ENCODE results near the gene FHAD1.

Gene FHAD1

DNA sequence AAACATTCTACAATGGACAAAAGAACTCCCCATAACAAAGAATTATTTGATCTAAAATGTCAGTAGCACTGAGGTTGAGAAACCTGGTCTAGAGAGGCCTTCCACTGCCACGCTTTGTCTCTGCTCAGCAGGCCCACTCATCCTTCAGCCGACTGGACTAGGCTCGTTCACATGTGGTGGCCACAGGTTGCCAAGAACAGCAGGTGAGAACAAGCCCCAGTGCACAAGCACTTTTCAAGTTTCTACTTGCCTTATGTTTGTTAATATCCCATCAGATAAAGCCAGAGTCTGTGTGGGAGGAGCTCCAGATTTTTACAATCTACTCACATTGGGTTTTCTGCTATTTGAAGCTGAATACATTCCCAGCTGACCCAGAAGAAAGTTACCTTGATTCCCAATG is 153.6 kb downstream of the FHAD1 start:
- no peak for DNase-seq (ENCODE audit: low read depth, low spot score)

- no peak for DNase-seq (ENCODE audit: low read depth, low spot score)
These were observed 154.5 kb downstream of the FHAD1 start for GRCh38 chr1:15401391-15402055.

GRCh38 chr1:15402809-15403450 is 155.9 kb downstream of the FHAD1 start:
- no peak for DNase-seq (ENCODE audit: low read depth, low spot score)

DNA sequence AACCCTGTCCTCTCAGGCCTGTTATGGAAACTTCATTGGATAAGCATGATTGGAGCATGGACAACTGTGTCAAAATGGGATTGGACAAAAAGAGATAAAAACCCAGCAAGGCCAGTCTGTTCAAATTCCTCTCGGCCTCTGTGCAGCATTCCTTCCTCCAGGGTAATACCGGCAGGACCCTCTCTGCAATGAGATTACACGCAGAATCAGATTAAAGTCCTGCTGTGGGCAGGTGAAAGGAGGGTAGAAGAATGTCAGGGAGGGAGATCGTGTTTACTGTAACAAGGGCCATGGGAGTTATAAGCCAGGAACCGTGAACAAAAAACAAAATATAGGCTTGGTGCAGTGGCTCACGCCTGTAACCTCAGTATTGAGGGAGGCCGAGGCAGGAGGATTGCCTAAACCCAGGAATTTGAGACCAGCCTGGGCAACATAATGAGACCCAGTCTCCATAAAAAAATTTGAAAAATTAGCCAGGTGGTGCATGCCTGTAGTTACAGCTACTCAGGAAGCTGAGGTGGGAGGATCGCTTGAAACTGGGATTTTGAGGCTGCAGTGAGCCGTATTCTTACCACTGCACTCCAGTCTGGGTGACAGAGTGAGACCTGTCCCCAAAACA is 157.0 kb downstream of the FHAD1 start:
- DNase-seq (ENCODE audit: low read depth, low spot score): no peak

GRCh38 chr1:15405106-15405850 is 158.3 kb downstream of the FHAD1 start:
- no peak for DNase-seq (ENCODE audit: low read depth, low spot score)

DNA sequence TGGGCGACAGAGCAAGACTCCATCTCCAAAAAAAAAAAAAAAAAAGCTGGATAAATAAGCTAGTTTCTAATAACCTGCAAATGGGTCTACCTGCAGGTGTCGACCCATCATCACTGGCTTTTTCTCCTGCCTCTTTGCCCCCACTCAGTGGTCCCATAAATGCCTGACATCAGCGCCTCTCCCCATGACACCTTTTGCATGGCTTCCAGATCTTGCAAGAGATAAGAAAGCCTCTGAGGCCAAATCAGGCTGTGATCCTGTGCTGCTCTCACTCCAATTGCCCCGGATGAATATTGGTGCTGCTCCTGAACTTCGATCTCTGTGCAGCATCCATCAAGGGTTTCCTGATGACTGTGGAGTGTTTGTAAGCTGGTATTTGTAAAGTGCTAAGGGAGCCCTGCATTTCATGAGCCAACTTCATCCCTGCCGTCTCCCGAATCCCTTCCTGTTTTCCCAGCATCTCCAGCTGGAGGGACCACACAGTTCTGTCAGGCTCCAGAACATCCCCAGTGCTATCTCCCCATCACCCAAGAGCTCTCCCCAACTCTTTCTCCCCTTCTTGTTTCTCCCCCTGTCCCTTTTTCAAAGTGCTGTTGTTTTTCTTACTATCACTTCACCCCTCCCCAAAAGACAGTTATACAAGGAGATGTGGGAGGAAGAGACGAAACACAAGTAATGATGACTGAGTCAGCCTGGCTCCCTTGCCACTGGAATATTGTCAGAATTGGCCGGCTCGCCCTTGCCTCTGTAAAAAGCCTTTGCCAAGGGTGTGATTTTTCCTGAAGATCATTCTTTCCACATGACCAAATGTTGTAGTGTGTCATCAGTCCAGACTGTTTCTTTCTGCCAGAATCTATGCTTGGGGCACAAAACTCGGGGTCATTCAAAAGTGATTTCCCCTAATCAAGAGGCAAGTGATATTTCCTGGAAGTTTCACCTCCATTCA is 159.9 kb downstream of the FHAD1 start:
- no peak for DNase-seq (ENCODE audit: low read depth, low spot score)

GRCh38 chr1:15407580-15407979 is 160.6 kb downstream of the FHAD1 start:
- no peak for DNase-seq (ENCODE audit: low read depth, low spot score)

GRCh38 chr1:15408890-15409387 is 161.9 kb downstream of the FHAD1 start:
- no peak for DNase-seq (ENCODE audit: low read depth, low spot score)

- DNase-seq (ENCODE audit: low read depth, low spot score): no peak
These were observed 162.6 kb downstream of the FHAD1 start, which contains the start of gene EFHD2 for GRCh38 chr1:15409388-15410222. EFHD2 (plus strand) TSS chr1:15409888; CDS start chr1:15409972, 84 bp downstream.

- DNase-seq (ENCODE audit: low read depth, low spot score): no peak
These were observed 163.3 kb downstream of the FHAD1 start for GRCh38 chr1:15410223-15410883.

DNA sequence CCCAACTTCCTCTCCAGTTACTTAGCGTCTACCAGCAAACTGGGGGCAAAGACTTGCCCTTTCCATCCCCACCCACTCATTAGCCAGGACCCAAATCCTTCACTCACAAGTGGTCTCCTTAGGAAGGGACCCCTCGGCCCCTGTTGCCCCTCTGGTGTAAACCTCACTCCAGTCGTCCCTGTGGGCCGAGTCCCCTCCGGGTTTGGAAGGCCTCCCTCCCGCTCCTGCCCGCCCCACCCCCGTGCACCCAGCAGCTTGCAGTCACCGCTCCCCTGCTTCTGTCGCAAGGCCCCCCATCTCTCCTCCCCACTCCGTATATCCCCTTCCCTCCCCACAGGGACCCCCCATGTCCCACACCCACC is 163.8 kb downstream of the FHAD1 start:
- DNase-seq (ENCODE audit: low read depth, low spot score): no peak

GRCh38 chr1:15411593-15412137 is 164.6 kb downstream of the FHAD1 start:
- DNase-seq (ENCODE audit: low read depth, low spot score): no peak

- DNase-seq (ENCODE audit: low read depth, low spot score): no peak
These were observed 165.3 kb downstream of the FHAD1 start for GRCh38 chr1:15412175-15412800.

DNA sequence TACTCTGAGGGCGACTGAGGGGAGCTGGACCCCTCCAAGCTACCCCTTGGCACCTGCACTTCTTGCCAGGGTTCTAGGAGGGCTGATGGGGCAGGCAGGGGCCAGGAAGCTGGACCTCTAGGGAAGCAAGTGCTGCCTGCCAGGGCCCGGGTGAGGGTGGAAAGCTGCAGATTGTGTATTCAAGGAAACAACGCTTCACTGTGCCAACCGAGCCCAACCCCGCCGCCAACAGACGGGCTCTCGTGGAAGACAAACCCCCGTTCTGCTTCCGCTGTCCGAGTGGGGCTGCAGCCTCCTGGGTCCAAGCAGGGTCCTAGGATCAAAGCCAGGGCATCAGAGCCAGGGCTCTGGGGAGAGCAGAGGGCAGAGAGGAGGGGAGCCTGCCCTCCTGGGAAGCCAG is 165.8 kb downstream of the FHAD1 start:
- DNase-seq (ENCODE audit: low read depth, low spot score): no peak

- DNase-seq (ENCODE audit: low read depth, low spot score): no peak
These were observed 166.8 kb downstream of the FHAD1 start for GRCh38 chr1:15413563-15414444.

GRCh38 chr1:15414445-15414983 is 167.5 kb downstream of the FHAD1 start:
- DNase-seq (ENCODE audit: low read depth, low spot score): no peak
